AG04450 (cell line): ENCODE measurements around the gene CA11. TPM values are rescaled to one million over a fixed set of nuclear protein-coding genes. Genes with fewer than 3 reads are reported as not detected.

ENCODE experiments used
- CTCF ChIA-PET: fragments of 300-600, 350-600 bp; formaldehyde crosslinking; extraction: SDS; loops from one replicate; lab custom pipeline; 2022; ENCODE audit warnings: antibody characterized with exemption, inconsistent platforms; lab: Charles Lee
- POLR2A ChIA-PET: fragments of 350-600 bp; formaldehyde crosslinking; extraction: SDS; loops from one replicate; lab custom pipeline; 2021; ENCODE audit warnings: antibody characterized with exemption, inconsistent platforms; lab: Yijun Ruan, JAX
- DNase-seq: peaks from one replicate; pipeline ENCODE4 v3.0.0-alpha.2; 2011; ENCODE audit warnings: low read depth, low spot score
- H3K27ac ChIP-seq: one replicate; pipeline ENCODE4 v1.5.1; 2012; ENCODE audit warnings: low read depth, low read length, control low read depth
- H3K27me3 ChIP-seq: one replicate; pipeline ENCODE4 v1.6.0; 2012; ENCODE audit warnings: low read length; ENCODE audit not compliant: control insufficient read depth, insufficient read depth
- H3K4me3 ChIP-seq: 2 replicates; pipeline ENCODE4 v1.5.1; 2011; ENCODE audit warnings: mild to moderate bottlenecking, low read depth, low read length, control low read depth
- H3K9me3 ChIP-seq: 2 replicates; pipeline ENCODE4 v1.5.1; 2012; ENCODE audit warnings: low read length; ENCODE audit not compliant: control insufficient read depth, insufficient read depth
- CTCF ChIP-seq: IDR thresholded peaks from 2 replicates; pipeline ENCODE4 v1.5.1; 2011; ENCODE audit warnings: low read depth, low read length, control low read depth, inconsistent platforms
- polyA plus RNA-seq: library from polyadenylated mRNA; depleted of rRNA; stranded (reverse); fragments of >200 nt; gene quantifications from 2 replicates; pipeline ENCODE4 v1.2.3, GENCODE V29; 2011

CA11 gene
- polyA plus RNA-seq, 1 experiment = 3.7 TPM

DNA sequence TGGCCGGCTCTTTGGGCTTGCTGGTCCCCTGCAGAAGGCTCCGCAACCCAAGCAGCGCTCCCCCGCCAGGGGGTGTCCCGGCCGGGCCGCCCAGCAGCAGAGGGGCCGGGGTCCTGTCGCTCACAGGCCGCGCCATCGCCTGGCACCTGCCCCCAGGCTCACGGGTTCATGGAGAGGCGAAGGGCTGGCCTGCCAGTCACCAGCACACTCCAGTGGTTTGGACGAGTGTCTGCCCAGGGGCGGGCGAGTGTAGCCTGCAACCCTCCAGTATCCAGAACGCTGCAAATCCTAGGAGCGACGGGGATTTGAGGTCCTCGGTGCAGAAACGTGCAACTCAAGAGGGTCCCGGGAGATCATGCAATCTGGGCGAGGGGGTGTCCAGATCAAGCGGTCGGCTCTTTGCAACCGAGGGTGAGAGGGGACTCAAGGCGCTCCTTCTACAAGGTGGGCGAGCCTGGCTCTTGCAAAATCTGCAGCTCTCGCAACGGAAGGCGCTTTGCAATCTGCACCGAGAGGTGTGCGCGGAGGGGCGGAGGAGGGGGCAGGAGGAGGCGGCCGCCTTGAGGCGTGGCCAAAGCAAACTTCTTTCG, 9.0 kb downstream of the CA11 start, which contains the start of gene DBP:
TSS of gene DBP (minus strand) at position 521 of the 590 bp plus-strand sequence. CDS start at position 136, 385 bp downstream.
- Histone ChIP-seq H3K9me3 (peaks cover 5% of the 10 kb centered on the region; the same call in 1 of the 2 replicates), H3K27ac (peak within 1 kb of the TSS; percentile 74), H3K27me3 (no peaks in the 10 kb centered on the region), H3K4me3 (peak within 1 kb of the TSS; percentile 66)
- CTCF ChIA-PET = no interaction called here
- no peak for DNase-seq
- TF ChIP-seq CTCF = peak; percentile 14
- POLR2A ChIA-PET = interaction anchor here (0.6 to 1.3 kb wide), 4 partner anchors 9 to 891 kb away, joined by 3 to 7 read pairs (median 4); partner anchors contain the start of genes CA11, RCN3, RPL18 and SPHK2

DNA sequence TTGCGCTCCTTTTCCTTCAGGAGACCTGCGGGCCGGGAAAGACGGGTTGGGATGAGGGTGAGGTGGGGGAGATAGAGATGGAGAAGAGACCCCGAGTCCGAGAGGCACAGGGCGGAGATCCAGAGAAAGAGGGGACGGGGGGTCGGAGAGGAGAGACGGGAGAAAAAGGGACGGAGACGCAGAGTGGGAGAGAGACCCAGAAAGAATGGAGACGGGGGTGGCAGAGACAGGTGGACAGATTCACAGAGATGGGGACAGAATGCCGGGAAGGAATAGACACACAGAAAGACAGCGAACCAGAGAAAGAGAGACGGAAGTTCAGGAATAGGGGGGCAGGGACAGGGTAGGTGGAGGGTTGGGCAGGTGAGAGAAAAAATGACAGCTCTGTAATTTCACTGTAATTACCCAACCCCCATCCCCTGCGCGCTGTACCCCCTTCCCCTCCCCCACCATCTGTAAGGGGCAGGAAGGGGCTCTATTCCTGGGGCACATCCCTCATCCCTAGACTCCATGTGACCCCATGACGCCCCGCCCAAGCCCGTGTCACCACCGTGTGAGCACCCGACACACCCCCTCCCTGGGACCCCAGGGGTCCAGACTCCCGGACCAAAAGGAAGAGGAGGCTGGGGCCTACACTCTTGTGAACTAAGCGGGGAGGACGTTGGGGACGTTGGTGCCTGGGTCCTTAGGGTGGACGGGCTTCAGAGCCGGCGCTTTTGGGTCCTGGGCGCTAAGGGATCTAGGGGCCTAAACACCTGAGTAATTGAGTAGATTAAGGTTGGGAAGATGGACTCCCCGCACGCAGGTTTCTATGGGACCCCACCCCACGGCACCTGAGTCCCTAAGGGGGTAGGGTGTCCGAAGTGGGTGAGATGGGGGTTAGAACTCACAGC, 9.8 kb downstream of the CA11 start:
- POLR2A ChIA-PET = interaction anchor here (0.6 to 1.3 kb wide), 4 partner anchors 9 to 891 kb away, joined by 3 to 7 read pairs (median 4); partner anchors contain the start of genes CA11, RCN3, RPL18 and SPHK2
- Histone ChIP-seq H3K9me3 (peaks cover 5% of the 10 kb centered on the region; the same call in 1 of the 2 replicates), H3K27me3 (no peaks in the 10 kb centered on the region), H3K4me3 (peak overlapping the region; percentile 66), H3K27ac (no peak overlapping the region)
- CTCF ChIA-PET = no interaction called here
- no peak for DNase-seq
- TF ChIP-seq CTCF = no peak

DNA sequence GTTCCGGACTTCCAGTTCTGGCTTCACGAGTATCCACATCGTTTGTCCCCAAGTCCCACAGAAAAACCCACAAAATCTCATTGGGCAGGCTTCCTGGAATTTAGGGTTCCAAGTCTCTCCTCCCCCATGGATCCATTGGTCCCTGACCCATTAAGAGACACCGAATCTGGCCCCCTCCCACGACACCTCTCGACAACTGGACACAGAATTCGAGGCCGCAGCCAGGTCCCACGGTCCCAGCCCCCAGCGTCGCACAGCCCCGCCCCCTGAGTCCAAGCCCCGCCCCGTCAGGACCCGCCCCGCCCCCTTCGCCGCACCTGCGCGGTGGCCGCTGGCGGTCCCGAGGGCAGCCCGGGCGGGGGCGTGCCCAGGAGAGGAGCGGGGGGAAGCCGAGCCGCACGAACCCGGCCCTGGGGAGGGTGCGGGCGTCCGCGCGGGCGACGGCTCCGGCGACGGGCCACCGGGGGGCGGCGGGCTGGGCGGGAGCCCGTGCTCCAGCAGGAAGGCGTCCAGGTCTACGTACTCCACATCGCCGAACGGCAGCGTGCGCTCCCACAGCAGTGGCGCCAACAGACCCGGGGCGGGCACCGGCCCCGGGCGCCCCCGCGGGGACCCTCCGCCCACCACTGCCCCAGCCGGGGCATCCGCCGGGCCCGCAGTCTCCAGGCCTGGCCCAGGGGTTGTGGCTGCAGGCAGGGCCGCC, 10.6 kb downstream of the CA11 start:
- Histone ChIP-seq H3K27ac (no peak overlapping the region), H3K9me3 (peaks cover 5% of the 10 kb centered on the region; the same call in 1 of the 2 replicates), H3K27me3 (no peaks in the 10 kb centered on the region), H3K4me3 (peak overlapping the region; percentile 66)
- no peak for TF ChIP-seq CTCF
- ChIA-PET CTCF (interaction anchor here (1.1 kb wide), 1 partner anchor 207 kb away, joined by 3 read pairs; no protein-coding TSS in a partner anchor), POLR2A (no interaction called here)
- no peak for DNase-seq

- Histone ChIP-seq H3K4me3 (peak overlapping the region; percentile 37), H3K27me3 (no peaks in the 10 kb centered on the region), H3K27ac (peak overlapping the region; percentile 75), H3K9me3 (peaks cover 7% of the 10 kb centered on the region; the same call in 1 of the 2 replicates)
- POLR2A ChIA-PET = interaction anchor here (1.0 to 1.6 kb wide), 3 partner anchors 11 to 16 kb away, joined by 3 to 9 read pairs (median 8); partner anchors contain the start of genes CA11, RPL18 and SPHK2
- TF ChIP-seq CTCF = no peak
- CTCF ChIA-PET = interaction anchor here (0.8 to 1.1 kb wide), 5 partner anchors 11 to 208 kb away, joined by 3 to 7 read pairs (median 4); partner anchors contain the start of gene CA11
- DNase-seq = peak; percentile 82
Observed at GRCh38 chr19:48634424-48635262, 11.3 kb downstream of the CA11 start.
